Fibroblast of lung (primary cell): ENCODE measurements around the gene FAH. TPM values are rescaled to one million over a fixed set of nuclear protein-coding genes. Genes with fewer than 3 reads are reported as not detected.

Source experiments
- DNase-seq, 2 donors: peaks; one replicate each; pipeline versions ENCODE4 v3.0.0 to v3.0.0-alpha.2; 2010; ENCODE audit warnings: low read depth in 2 of 2
- H2AFZ ChIP-seq: 2 replicates; pipeline ENCODE4 v1.5.1; 2012; ENCODE audit warnings: low read length, control low read depth, inconsistent platforms
- H3K27ac ChIP-seq: 2 replicates; pipeline ENCODE4 v1.5.1; 2011; ENCODE audit warnings: low read length, control low read depth; ENCODE audit not compliant: insufficient read depth
- H3K27me3 ChIP-seq: 2 replicates; pipeline ENCODE4 v1.5.1; 2011; ENCODE audit warnings: mild to moderate bottlenecking, low read length; ENCODE audit not compliant: control insufficient read depth, insufficient read depth
- H3K36me3 ChIP-seq: 2 replicates; pipeline ENCODE4 v1.5.1; 2011; ENCODE audit warnings: low read length; ENCODE audit not compliant: control insufficient read depth, insufficient read depth
- H3K4me1 ChIP-seq: 2 replicates; pipeline ENCODE4 v1.5.1; 2011; ENCODE audit warnings: low read length; ENCODE audit not compliant: control insufficient read depth, insufficient read depth; ENCODE audit errors: extremely low read depth
- H3K4me2 ChIP-seq: 2 replicates; pipeline ENCODE4 v1.5.1; 2011; ENCODE audit warnings: low read length, control low read depth; ENCODE audit not compliant: insufficient read depth; ENCODE audit errors: extremely low read depth
- H3K4me3 ChIP-seq, 4 experiments: fragments of 200-600 bp in 1 of 4; sonication (generic) in 1 of 4; replicated peaks in 1 of 4; 2 replicates each; pipeline ENCODE4 v1.5.1; 2011 to 2016; ENCODE audit warnings: low read length in 4 of 4, low read depth in 3 of 4, mild to moderate bottlenecking in 3 of 4, control low read depth in 2 of 4, inconsistent platforms in 1 of 4, mixed read lengths in 1 of 4; ENCODE audit not compliant: insufficient read depth in 1 of 4; ENCODE audit errors: control extremely low read depth in 1 of 4
- H3K79me2 ChIP-seq: 2 replicates; pipeline ENCODE4 v1.5.1; 2012; ENCODE audit warnings: mild to moderate bottlenecking, low read length, inconsistent platforms; ENCODE audit not compliant: control insufficient read depth, insufficient read depth
- H3K9ac ChIP-seq: 2 replicates; pipeline ENCODE4 v1.5.1; 2011; ENCODE audit warnings: mild to moderate bottlenecking, low read length, control low read depth; ENCODE audit not compliant: insufficient read depth
- H3K9me3 ChIP-seq: 2 replicates; pipeline ENCODE4 v1.5.1; 2012; ENCODE audit warnings: low read depth, low read length; ENCODE audit not compliant: control insufficient read depth, insufficient read depth
- H4K20me1 ChIP-seq: 2 replicates; pipeline ENCODE4 v1.5.1; 2011; ENCODE audit warnings: low read length; ENCODE audit not compliant: control insufficient read depth, insufficient read depth; ENCODE audit errors: extremely low read depth
- CTCF ChIP-seq, 2 donors: IDR thresholded peaks in 1 of 2; conservative IDR thresholded peaks in 1 of 2; 1 replicate in 1 of 2; 2 replicates in 1 of 2; pipeline ENCODE4 v1.5.1; 2011 to 2012; ENCODE audit warnings: low read length in 2 of 2, control low read depth in 1 of 2, inconsistent platforms in 1 of 2, low read depth in 1 of 2, mild to moderate bottlenecking in 1 of 2
- EZH2 ChIP-seq: IDR thresholded peaks from 2 replicates; pipeline ENCODE4 v1.5.1; 2012; ENCODE audit warnings: low read length, control low read depth, mild to moderate bottlenecking; ENCODE audit errors: missing control alignments
- polyA plus RNA-seq, 2 donors: library from polyadenylated mRNA; depleted of rRNA in 1 of 2; stranded (reverse) in 1 of 2; unstranded in 1 of 2; fragments of >200 nt; gene quantifications; 2 replicates each; pipeline ENCODE4 v1.2.1, GENCODE V29; 2011 to 2012; ENCODE audit warnings: missing spikeins in 1 of 2
- total RNA-seq: library from RNA; depleted of rRNA; stranded (reverse); fragments of >200 nt; gene quantifications from 2 replicates; pipeline ENCODE4 v1.2.1, GENCODE V29; 2014

The FAH gene
- total and polyA plus RNA-seq, 2 donors (not counting 1 experiment from before 2014, with no cell fraction given), result 24.4 to 58.6 TPM

- no peak for TF ChIP-seq EZH2
- TF ChIP-seq CTCF (conservative IDR thresholded peaks at IDR 0.05 in 1 of 2, IDR thresholded peaks at IDR 0.05 in 1 of 2; ENCODE audit: low read depth in 1 of 2, low read length in 2 of 2), result no peak
- Histone ChIP-seq H3K79me2 (no peaks in the 10 kb centered on the region), H3K4me2 (no peak overlapping the region), H3K27ac (no peak overlapping the region), H3K9me3 (no peaks in the 10 kb centered on the region), H3K36me3 (peaks cover 8% of the 10 kb centered on the region), H3K27me3 (no peaks in the 10 kb centered on the region), H3K9ac (no peak overlapping the region), H3K4me1 (peaks cover 17% of the 10 kb centered on the region), H2AFZ (no peak overlapping the region), H4K20me1 (no peaks in the 10 kb centered on the region), H3K4me3 (no peak overlapping the region)
- no peak for DNase-seq
Observed at GRCh38 chr15:80157215-80157614, 4.4 kb downstream of the FAH start.

- Histone ChIP-seq H3K4me3 (no peak overlapping the region), H3K27ac (no peak overlapping the region), H3K9me3 (no peaks in the 10 kb centered on the region), H3K27me3 (no peaks in the 10 kb centered on the region), H3K4me1 (peaks cover 11% of the 10 kb centered on the region), H2AFZ (no peak overlapping the region), H3K79me2 (no peaks in the 10 kb centered on the region), H3K4me2 (no peak overlapping the region), H3K9ac (no peak overlapping the region), H3K36me3 (peaks cover 13% of the 10 kb centered on the region), H4K20me1 (no peaks in the 10 kb centered on the region)
- no peak for DNase-seq
- TF ChIP-seq CTCF (conservative IDR thresholded peaks at IDR 0.05 in 1 of 2, IDR thresholded peaks at IDR 0.05 in 1 of 2; ENCODE audit: low read depth in 1 of 2, low read length in 2 of 2) (no peak), EZH2 (no peak)
Observed at GRCh38 chr15:80159301-80159700, 6.5 kb downstream of the FAH start.

GRCh38 chr15:80159811-80160569 is 7.2 kb downstream of the FAH start:
- Histone ChIP-seq H3K36me3 (peaks cover 13% of the 10 kb centered on the region), H3K79me2 (no peaks in the 10 kb centered on the region), H3K27me3 (no peaks in the 10 kb centered on the region), H3K9ac (no peak overlapping the region), H3K4me1 (peaks cover 10% of the 10 kb centered on the region), H4K20me1 (no peaks in the 10 kb centered on the region), H2AFZ (no peak overlapping the region), H3K27ac (peak overlapping the region; percentile 66), H3K4me3 (no peak overlapping the region), H3K9me3 (no peaks in the 10 kb centered on the region), H3K4me2 (no peak overlapping the region)
- peak; percentile 40 to 82 for DNase-seq
- TF ChIP-seq CTCF (conservative IDR thresholded peaks at IDR 0.05 in 1 of 2, IDR thresholded peaks at IDR 0.05 in 1 of 2; ENCODE audit: low read depth in 1 of 2, low read length in 2 of 2) (no peak), EZH2 (no peak)
